GM18505 (cell line): Measurements from ENCODE around the gene WWTR1.

Experiments used
- ATAC-seq: cut with Tn5 transposase; IDR thresholded peaks from one replicate; pipeline ENCODE4 v1.9.1; 2021; ENCODE audit not compliant: unreplicated experiment
- POLR2A ChIP-seq: IDR thresholded peaks from 4 replicates; pipeline ENCODE4 v1.6.1; 2011; ENCODE audit warnings: borderline replicate concordance; ENCODE audit not compliant: insufficient read depth, insufficient read length; ENCODE audit errors: extremely low read depth

Gene WWTR1

GRCh38 chr3:149571381-149571780 lies 86.4 kb downstream of the WWTR1 start:
- TF ChIP-seq POLR2A, result no peak
- no peak for ATAC-seq

GRCh38 chr3:149570016-149570415 lies 87.8 kb downstream of the WWTR1 start:
- no peak for TF ChIP-seq POLR2A
- no peak for ATAC-seq

- no peak for TF ChIP-seq POLR2A
- no peak for ATAC-seq
Observed at GRCh38 chr3:149567381-149567780, 90.4 kb downstream of the WWTR1 start.

GRCh38 chr3:149566292-149566975 lies 91.4 kb downstream of the WWTR1 start:
- TF ChIP-seq POLR2A, result no peak
- no peak for ATAC-seq

GRCh38 chr3:149564079-149564478 lies 93.7 kb downstream of the WWTR1 start:
- TF ChIP-seq POLR2A, result no peak
- no peak for ATAC-seq

- no peak for TF ChIP-seq POLR2A
- no peak for ATAC-seq
Observed at GRCh38 chr3:149563114-149563513, 94.7 kb downstream of the WWTR1 start.

GRCh38 chr3:149560617-149561016 lies 97.2 kb downstream of the WWTR1 start:
- no peak for ATAC-seq
- no peak for TF ChIP-seq POLR2A

GRCh38 chr3:149560001-149560400 lies 97.8 kb downstream of the WWTR1 start:
- ATAC-seq, result no peak
- no peak for TF ChIP-seq POLR2A

- no peak for TF ChIP-seq POLR2A
- ATAC-seq, result no peak
Observed at GRCh38 chr3:149559525-149559924, 98.3 kb downstream of the WWTR1 start.

GRCh38 chr3:149555927-149556326 lies 101.9 kb downstream of the WWTR1 start:
- TF ChIP-seq POLR2A, result no peak
- no peak for ATAC-seq

- no peak for ATAC-seq
- no peak for TF ChIP-seq POLR2A
Observed at GRCh38 chr3:149554826-149555225, 103.0 kb downstream of the WWTR1 start.

- ATAC-seq, result no peak
- no peak for TF ChIP-seq POLR2A
Observed at GRCh38 chr3:149553781-149554451, 103.9 kb downstream of the WWTR1 start.

GRCh38 chr3:149552700-149553099 lies 105.1 kb downstream of the WWTR1 start:
- no peak for ATAC-seq
- no peak for TF ChIP-seq POLR2A

GRCh38 chr3:149551500-149551899 lies 106.3 kb downstream of the WWTR1 start:
- ATAC-seq, result no peak

GRCh38 chr3:149548669-149549065 lies 109.2 kb downstream of the WWTR1 start:
- TF ChIP-seq POLR2A, result no peak
- ATAC-seq, result no peak

More at GRCh38 chr3:149551500-149551899, 106.3 kb downstream of the WWTR1 start:
- TF ChIP-seq POLR2A, result no peak

- no peak for TF ChIP-seq POLR2A
Observed at GRCh38 chr3:149547954-149548668, 109.7 kb downstream of the WWTR1 start.

More at GRCh38 chr3:149547954-149548668, 109.7 kb downstream of the WWTR1 start:
- ATAC-seq, result no peak
